GM10248 (cell line): Measurements from ENCODE around the gene MED27.

ENCODE experiments used
- CTCF ChIA-PET: fragments of 300-600 bp; sonication (Branson Sonifier 250); formaldehyde crosslinking; extraction: SDS; loops from one replicate; lab custom pipeline; 2021; ENCODE audit warnings: antibody characterized with exemption; lab: Yijun Ruan, JAX
- POLR2A ChIA-PET: fragments of 350-650 bp; sonication (Branson Sonifier 250); formaldehyde crosslinking; extraction: SDS; loops from one replicate; lab custom pipeline; 2020; ENCODE audit warnings: antibody characterized with exemption; lab: Yijun Ruan, JAX
- DNase-seq: peaks from one replicate; pipeline ENCODE4 v3.0.0; 2012; ENCODE audit errors: extremely low spot score
- CTCF ChIP-seq: IDR thresholded peaks from 2 replicates; pipeline ENCODE4 v1.5.1; 2012; ENCODE audit warnings: mild to moderate bottlenecking, low read depth; ENCODE audit errors: extremely low read depth, missing control alignments, control extremely low read depth

The MED27 gene

GRCh38 chr9:131843989-131844744 is 235.5 kb downstream of the MED27 start:
- no peak for TF ChIP-seq CTCF
- ChIA-PET CTCF (no interaction called here), POLR2A (no interaction called here)
- DNase-seq, result no peak

- no peak for DNase-seq
- TF ChIP-seq CTCF, result no peak
- ChIA-PET CTCF (no interaction called here), POLR2A (no interaction called here)
These were observed 237.8 kb downstream of the MED27 start for GRCh38 chr9:131841765-131842318.

GRCh38 chr9:131840751-131841702 is 238.6 kb downstream of the MED27 start:
- no peak for TF ChIP-seq CTCF
- ChIA-PET POLR2A (no interaction called here), CTCF (no interaction called here)
- no peak for DNase-seq

GRCh38 chr9:131840220-131840619 is 239.4 kb downstream of the MED27 start:
- CTCF ChIA-PET, result no interaction called here
- POLR2A ChIA-PET, result no interaction called here
- no peak for TF ChIP-seq CTCF
- DNase-seq, result no peak

- ChIA-PET POLR2A (no interaction called here), CTCF (no interaction called here)
- no peak for DNase-seq
- no peak for TF ChIP-seq CTCF
These were observed 240.2 kb downstream of the MED27 start for GRCh38 chr9:131839281-131840084.

GRCh38 chr9:131838530-131839280 is 241.0 kb downstream of the MED27 start:
- TF ChIP-seq CTCF, result no peak
- no peak for DNase-seq
- CTCF ChIA-PET, result no interaction called here
- POLR2A ChIA-PET, result no interaction called here
